ENCODE measurements around the gene PSTPIP2.
"Not testable (repeated sequence)": the region's sequence is repeated elsewhere in the genome, so short reads cannot be mapped to it uniquely, and the experiment has no call there.

The PSTPIP2 gene

GRCh38 chr18:46054956-46055837 is 16.9 kb downstream of the PSTPIP2 start:
- no peak overlapping the region for H3K9ac ChIP-seq (ENCODE audit: low read depth in 1 of 2, low read length in 2 of 2)
- H3K27me3 ChIP-seq (ENCODE audit: control insufficient read depth in 2 of 2, insufficient read depth in 2 of 2, low read length in 2 of 2) = no peaks in the 10 kb centered on the region
- no peaks in the 10 kb centered on the region for H3K9me3 ChIP-seq (ENCODE audit: control insufficient read depth in 2 of 2, low read length in 2 of 2)
- no peak overlapping the region for H3K27ac ChIP-seq (ENCODE audit: low read depth in 2 of 2, low read length in 2 of 2)
- peaks cover 3 to 4% of the 10 kb centered on the region in 2 donors for H3K4me1 ChIP-seq (ENCODE audit: control insufficient read depth in 2 of 2, insufficient read depth in 2 of 2, low read length in 2 of 2)
- no peak overlapping the region for H3K4me3 ChIP-seq (ENCODE audit: low read length in 2 of 2)
- H3K36me3 ChIP-seq (ENCODE audit: control insufficient read depth in 2 of 2, insufficient read depth in 2 of 2, low read length in 2 of 2) = no peaks in the 10 kb centered on the region

GRCh38 chr18:46053368-46054095 is 18.5 kb downstream of the PSTPIP2 start:
- Histone ChIP-seq H3K36me3 (ENCODE audit: control insufficient read depth in 2 of 2, insufficient read depth in 2 of 2, low read length in 2 of 2) (no peaks in the 10 kb centered on the region), H3K27ac (ENCODE audit: low read depth in 2 of 2, low read length in 2 of 2) (no peak overlapping the region), H3K9me3 (ENCODE audit: control insufficient read depth in 2 of 2, low read length in 2 of 2) (no peaks in the 10 kb centered on the region), H3K27me3 (ENCODE audit: control insufficient read depth in 2 of 2, insufficient read depth in 2 of 2, low read length in 2 of 2) (no peaks in the 10 kb centered on the region), H3K9ac (ENCODE audit: low read depth in 1 of 2, low read length in 2 of 2) (no peak overlapping the region), H3K4me3 (ENCODE audit: low read length in 2 of 2) (no peak overlapping the region), H3K4me1 (ENCODE audit: control insufficient read depth in 2 of 2, insufficient read depth in 2 of 2, low read length in 2 of 2) (peaks cover 3 to 4% of the 10 kb centered on the region in 2 donors)

DNA sequence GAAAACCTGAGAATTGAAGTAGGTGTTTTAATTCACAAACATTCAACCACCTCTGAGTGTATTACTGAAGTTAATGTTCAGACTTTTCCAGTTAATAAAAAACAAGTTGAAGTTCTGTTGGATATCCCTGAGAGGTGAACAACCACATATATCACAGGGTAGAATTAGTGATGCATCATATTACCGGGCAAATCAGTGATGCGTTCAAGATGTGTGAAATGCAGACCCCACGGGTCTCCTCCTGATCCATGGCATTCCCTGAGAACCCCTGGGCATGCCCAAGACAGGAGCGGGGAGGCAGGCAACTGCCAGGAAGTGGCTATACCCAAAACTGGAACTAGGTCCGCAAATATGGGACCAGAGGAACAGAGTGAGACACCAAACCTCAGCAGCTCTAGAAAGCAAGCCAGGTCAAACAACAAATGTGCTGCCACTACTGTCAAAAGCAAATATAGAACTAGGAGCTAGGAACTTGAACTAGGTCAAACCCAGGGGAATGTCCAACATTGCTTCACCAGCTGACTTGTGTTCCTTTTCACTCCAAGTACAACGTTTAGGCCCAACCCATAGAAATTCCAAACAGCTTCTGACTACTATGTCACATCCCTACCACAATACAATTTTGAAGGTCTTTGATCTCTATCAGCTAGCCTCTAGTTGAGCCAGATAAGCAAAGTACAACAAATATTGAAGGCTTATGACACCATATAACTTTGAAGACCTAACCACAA is 20.2 kb downstream of the PSTPIP2 start:
- Histone ChIP-seq H3K9ac (ENCODE audit: low read depth in 1 of 2, low read length in 2 of 2) (no peak overlapping the region), H3K9me3 (ENCODE audit: control insufficient read depth in 2 of 2, low read length in 2 of 2) (no peaks in the 10 kb centered on the region)

GRCh38 chr18:46050268-46050667 is 21.8 kb downstream of the PSTPIP2 start:
- Histone ChIP-seq H3K27ac (ENCODE audit: low read depth in 2 of 2, low read length in 2 of 2) (no peak overlapping the region), H3K9me3 (ENCODE audit: control insufficient read depth in 2 of 2, low read length in 2 of 2) (no peaks in the 10 kb centered on the region), H3K36me3 (ENCODE audit: control insufficient read depth in 2 of 2, insufficient read depth in 2 of 2, low read length in 2 of 2) (no peaks in the 10 kb centered on the region), H3K27me3 (ENCODE audit: control insufficient read depth in 2 of 2, insufficient read depth in 2 of 2, low read length in 2 of 2) (no peaks in the 10 kb centered on the region), H3K4me1 (ENCODE audit: control insufficient read depth in 2 of 2, insufficient read depth in 2 of 2, low read length in 2 of 2) (peaks cover 0 to 4% of the 10 kb centered on the region in 2 donors), H3K4me3 (ENCODE audit: low read length in 2 of 2) (no peak overlapping the region), H3K9ac (ENCODE audit: low read depth in 1 of 2, low read length in 2 of 2) (no peak overlapping the region)

More for the DNA sequence above, 20.2 kb downstream of the PSTPIP2 start:
- H3K27ac ChIP-seq (ENCODE audit: low read depth in 2 of 2, low read length in 2 of 2) = peak overlapping the region in 1 of 2 donors; percentile 9
- H3K4me1 ChIP-seq (ENCODE audit: control insufficient read depth in 2 of 2, insufficient read depth in 2 of 2, low read length in 2 of 2) = peaks cover 3 to 4% of the 10 kb centered on the region in 2 donors
- no peak overlapping the region for H3K4me3 ChIP-seq (ENCODE audit: low read length in 2 of 2)
- no peaks in the 10 kb centered on the region for H3K27me3 ChIP-seq (ENCODE audit: control insufficient read depth in 2 of 2, insufficient read depth in 2 of 2, low read length in 2 of 2)
- no peaks in the 10 kb centered on the region for H3K36me3 ChIP-seq (ENCODE audit: control insufficient read depth in 2 of 2, insufficient read depth in 2 of 2, low read length in 2 of 2)

- no peak overlapping the region for H3K9ac ChIP-seq (ENCODE audit: low read depth in 1 of 2, low read length in 2 of 2)
- peaks cover 0 to 4% of the 10 kb centered on the region in 2 donors for H3K4me1 ChIP-seq (ENCODE audit: control insufficient read depth in 2 of 2, insufficient read depth in 2 of 2, low read length in 2 of 2)
- H3K9me3 ChIP-seq (ENCODE audit: control insufficient read depth in 2 of 2, low read length in 2 of 2) = no peaks in the 10 kb centered on the region
- no peak overlapping the region for H3K4me3 ChIP-seq (ENCODE audit: low read length in 2 of 2)
- no peaks in the 10 kb centered on the region for H3K36me3 ChIP-seq (ENCODE audit: control insufficient read depth in 2 of 2, insufficient read depth in 2 of 2, low read length in 2 of 2)
- H3K27ac ChIP-seq (ENCODE audit: low read depth in 2 of 2, low read length in 2 of 2) = no peak overlapping the region
- H3K27me3 ChIP-seq (ENCODE audit: control insufficient read depth in 2 of 2, insufficient read depth in 2 of 2, low read length in 2 of 2) = no peaks in the 10 kb centered on the region
Measured at GRCh38 chr18:46048641-46049040, 23.4 kb downstream of the PSTPIP2 start.

DNA sequence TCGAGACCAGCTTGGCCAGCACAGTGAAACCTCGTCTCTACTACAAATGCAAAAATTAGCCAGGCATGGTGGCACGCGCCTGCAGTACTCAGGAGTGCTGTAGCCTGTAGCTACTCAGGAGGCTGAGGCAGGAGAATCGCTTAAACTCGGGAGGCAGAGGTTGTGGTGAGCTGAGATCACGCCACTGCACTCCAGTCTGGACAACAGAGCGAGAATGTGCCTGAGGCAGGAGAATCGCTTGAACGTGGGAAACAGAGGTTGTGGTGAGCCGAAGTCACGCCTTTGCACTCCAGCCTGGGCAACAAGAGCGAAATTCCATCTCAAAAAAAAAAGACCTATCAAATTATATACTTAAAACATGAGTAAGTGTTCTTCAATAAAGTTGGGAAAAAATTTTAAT is 24.7 kb downstream of the PSTPIP2 start:
- H3K9me3 ChIP-seq (ENCODE audit: control insufficient read depth in 2 of 2, low read length in 2 of 2); H3K27me3 ChIP-seq (ENCODE audit: control insufficient read depth in 2 of 2, insufficient read depth in 2 of 2, low read length in 2 of 2); H3K4me1 ChIP-seq (ENCODE audit: control insufficient read depth in 2 of 2, insufficient read depth in 2 of 2, low read length in 2 of 2); H3K4me3 ChIP-seq (ENCODE audit: low read length in 2 of 2); H3K36me3 ChIP-seq (ENCODE audit: control insufficient read depth in 2 of 2, insufficient read depth in 2 of 2, low read length in 2 of 2); H3K27ac ChIP-seq (ENCODE audit: low read depth in 2 of 2, low read length in 2 of 2); H3K9ac ChIP-seq (ENCODE audit: low read depth in 1 of 2, low read length in 2 of 2): not testable (repeated sequence)

GRCh38 chr18:46046688-46047087 is 25.4 kb downstream of the PSTPIP2 start:
- Histone ChIP-seq H3K36me3 (ENCODE audit: control insufficient read depth in 2 of 2, insufficient read depth in 2 of 2, low read length in 2 of 2) (no peaks in the 10 kb centered on the region), H3K4me1 (ENCODE audit: control insufficient read depth in 2 of 2, insufficient read depth in 2 of 2, low read length in 2 of 2) (no peaks in the 10 kb centered on the region), H3K9ac (ENCODE audit: low read depth in 1 of 2, low read length in 2 of 2) (no peak overlapping the region), H3K27me3 (ENCODE audit: control insufficient read depth in 2 of 2, insufficient read depth in 2 of 2, low read length in 2 of 2) (no peaks in the 10 kb centered on the region), H3K9me3 (ENCODE audit: control insufficient read depth in 2 of 2, low read length in 2 of 2) (no peaks in the 10 kb centered on the region), H3K27ac (ENCODE audit: low read depth in 2 of 2, low read length in 2 of 2) (no peak overlapping the region), H3K4me3 (ENCODE audit: low read length in 2 of 2) (no peak overlapping the region)

- H3K9me3 ChIP-seq (ENCODE audit: control insufficient read depth in 2 of 2, low read length in 2 of 2) = no peaks in the 10 kb centered on the region
- no peaks in the 10 kb centered on the region for H3K36me3 ChIP-seq (ENCODE audit: control insufficient read depth in 2 of 2, insufficient read depth in 2 of 2, low read length in 2 of 2)
- no peak overlapping the region for H3K27ac ChIP-seq (ENCODE audit: low read depth in 2 of 2, low read length in 2 of 2)
- H3K27me3 ChIP-seq (ENCODE audit: control insufficient read depth in 2 of 2, insufficient read depth in 2 of 2, low read length in 2 of 2) = no peaks in the 10 kb centered on the region
- H3K9ac ChIP-seq (ENCODE audit: low read depth in 1 of 2, low read length in 2 of 2) = no peak overlapping the region
- H3K4me3 ChIP-seq (ENCODE audit: low read length in 2 of 2) = no peak overlapping the region
- H3K4me1 ChIP-seq (ENCODE audit: control insufficient read depth in 2 of 2, insufficient read depth in 2 of 2, low read length in 2 of 2) = no peaks in the 10 kb centered on the region
Measured at GRCh38 chr18:46046126-46046525, 25.9 kb downstream of the PSTPIP2 start.

- Histone ChIP-seq H3K9me3 (ENCODE audit: control insufficient read depth in 2 of 2, low read length in 2 of 2) (no peaks in the 10 kb centered on the region), H3K27ac (ENCODE audit: low read depth in 2 of 2, low read length in 2 of 2) (no peak overlapping the region), H3K9ac (ENCODE audit: low read depth in 1 of 2, low read length in 2 of 2) (no peak overlapping the region), H3K4me1 (ENCODE audit: control insufficient read depth in 2 of 2, insufficient read depth in 2 of 2, low read length in 2 of 2) (no peaks in the 10 kb centered on the region), H3K4me3 (ENCODE audit: low read length in 2 of 2) (no peak overlapping the region), H3K27me3 (ENCODE audit: control insufficient read depth in 2 of 2, insufficient read depth in 2 of 2, low read length in 2 of 2) (no peaks in the 10 kb centered on the region), H3K36me3 (ENCODE audit: control insufficient read depth in 2 of 2, insufficient read depth in 2 of 2, low read length in 2 of 2) (no peaks in the 10 kb centered on the region)
Measured at GRCh38 chr18:46042571-46043123, 29.4 kb downstream of the PSTPIP2 start.

Data from mucosa of rectum (tissue), 2 donors.